Hematopoietic multipotent progenitor cell (in vitro differentiated cells): ENCODE data around the gene CSTPP1. TPM values are rescaled to one million over a fixed set of nuclear protein-coding genes. Genes with fewer than 3 reads are reported as not detected.
A peak's percentile ranks its signal among the peaks of the same experiment; 100 is the strongest.

Source experiments
- DNase-seq, 3 donors: peaks; one replicate each; pipeline ENCODE4 v3.0.0-alpha.2; 2011 to 2015; ENCODE audit warnings: low read depth in 2 of 3, low spot score in 2 of 3
- total RNA-seq: library from RNA; depleted of rRNA; stranded (reverse); fragments of >200 nt; gene quantifications from one replicate; pipeline ENCODE4 v1.2.3, GENCODE V29; 2012

Gene CSTPP1
- total RNA-seq = 52.8 TPM

- peak; percentile 75 to 96 (median 93) for DNase-seq
Measured at GRCh38 chr11:46936138-46937110, at the start of gene CSTPP1. TSS of gene CSTPP1 (plus strand) at chr11:46936761. CDS start at chr11:46936806, 45 bp downstream.

GRCh38 chr11:46888636-46889035, 47.9 kb upstream of the CSTPP1 start:
- DNase-seq = no peak

- DNase-seq = no peak
Measured at GRCh38 chr11:46889251-46889650, 47.3 kb upstream of the CSTPP1 start.

- DNase-seq = peak; percentile 55 to 88 (median 71)
Measured at GRCh38 chr11:46889689-46890475, 46.7 kb upstream of the CSTPP1 start.

GRCh38 chr11:46890665-46891064, 45.9 kb upstream of the CSTPP1 start:
- no peak for DNase-seq

- no peak for DNase-seq
Measured at GRCh38 chr11:46892109-46892508, 44.5 kb upstream of the CSTPP1 start.

GRCh38 chr11:46892838-46893237, 43.7 kb upstream of the CSTPP1 start:
- DNase-seq = no peak

- DNase-seq = no peak
Measured at GRCh38 chr11:46894506-46894905, 42.1 kb upstream of the CSTPP1 start.

- DNase-seq = no peak
Measured at GRCh38 chr11:46894961-46895360, 41.6 kb upstream of the CSTPP1 start.

- DNase-seq = no peak
Measured at GRCh38 chr11:46895821-46896220, 40.7 kb upstream of the CSTPP1 start.

GRCh38 chr11:46896719-46897406, 39.7 kb upstream of the CSTPP1 start:
- peak in 1 of 3 donors; percentile 58 for DNase-seq

GRCh38 chr11:46898396-46899095, 38.0 kb upstream of the CSTPP1 start:
- no peak for DNase-seq

- no peak for DNase-seq
Measured at GRCh38 chr11:46899501-46900025, 37.0 kb upstream of the CSTPP1 start.

GRCh38 chr11:46900091-46900746, 36.3 kb upstream of the CSTPP1 start:
- DNase-seq = no peak

GRCh38 chr11:46901156-46901555, 35.4 kb upstream of the CSTPP1 start:
- no peak for DNase-seq

GRCh38 chr11:46902694-46903093, 33.9 kb upstream of the CSTPP1 start:
- no peak for DNase-seq

GRCh38 chr11:46903846-46904245, 32.7 kb upstream of the CSTPP1 start:
- DNase-seq = no peak

GRCh38 chr11:46905806-46906205, 30.8 kb upstream of the CSTPP1 start:
- DNase-seq = no peak

- no peak for DNase-seq
Measured at GRCh38 chr11:46906609-46907041, 29.9 kb upstream of the CSTPP1 start.
